HEK293T (cell line): ENCODE measurements around the gene ZNF296.

ENCODE experiments used
- CTCF ChIA-PET: fragments of 350-600 bp; formaldehyde crosslinking; extraction: SDS; loops from one replicate; lab custom pipeline; 2021; ENCODE audit warnings: antibody characterized with exemption, inconsistent platforms; lab: Yijun Ruan, JAX
- POLR2A ChIA-PET: fragments of 350-600 bp; formaldehyde crosslinking; extraction: SDS; loops from one replicate; lab custom pipeline; 2020; ENCODE audit warnings: antibody characterized with exemption, inconsistent platforms; lab: Yijun Ruan, JAX
- DNase-seq: peaks from one replicate; pipeline ENCODE4 v3.0.0; 2012; ENCODE audit warnings: mixed read lengths; ENCODE audit errors: extremely low spot score
- ARNT ChIP-seq: fragments of 450-650 bp; IDR thresholded peaks from 2 replicates; pipeline ENCODE4 v1.6.1; 2017; ENCODE audit warnings: mild to moderate bottlenecking
- BHLHE40 ChIP-seq: fragments of 450-650 bp; IDR thresholded peaks from 2 replicates; pipeline ENCODE4 v1.6.1; 2016; ENCODE audit warnings: mild to moderate bottlenecking, moderate library complexity, borderline replicate concordance
- CTBP1 ChIP-seq: fragments of 450-650 bp; IDR thresholded peaks from 2 replicates; pipeline ENCODE4 v1.6.1; 2016; ENCODE audit warnings: borderline replicate concordance
- ELF4 ChIP-seq: fragments of 450-650 bp; IDR thresholded peaks from 2 replicates; pipeline ENCODE4 v1.6.1; 2017; ENCODE audit warnings: antibody characterized with exemption
- FOXA1 ChIP-seq: fragments of 450-650 bp; IDR thresholded peaks from 2 replicates; pipeline ENCODE4 v1.6.1; 2016; ENCODE audit warnings: mild to moderate bottlenecking
- FOXK2 ChIP-seq: fragments of 450-650 bp; IDR thresholded peaks from 2 replicates; pipeline ENCODE4 v1.6.1; 2016; ENCODE audit warnings: mild to moderate bottlenecking
- FOXM1 ChIP-seq: fragments of 450-650 bp; IDR thresholded peaks from 2 replicates; pipeline ENCODE4 v1.6.1; 2017; ENCODE audit warnings: mild to moderate bottlenecking, borderline replicate concordance
- HDGF ChIP-seq: fragments of 450-650 bp; IDR thresholded peaks from 2 replicates; pipeline ENCODE4 v1.6.1; 2017; ENCODE audit warnings: antibody characterized with exemption, borderline replicate concordance
- L3MBTL2 ChIP-seq: fragments of 450-650 bp; conservative IDR thresholded peaks from 2 replicates; pipeline ENCODE4 v1.6.1; 2016; ENCODE audit warnings: mild to moderate bottlenecking
- LEF1 ChIP-seq: fragments of 450-650 bp; IDR thresholded peaks from 2 replicates; pipeline ENCODE4 v1.6.1; 2017; ENCODE audit warnings: mild to moderate bottlenecking, borderline replicate concordance
- NFRKB ChIP-seq: fragments of 450-650 bp; IDR thresholded peaks from 2 replicates; pipeline ENCODE4 v1.6.1; 2016; ENCODE audit warnings: mild to moderate bottlenecking, moderate library complexity
- PKNOX1 ChIP-seq: fragments of 450-650 bp; IDR thresholded peaks from 2 replicates; pipeline ENCODE4 v1.6.1; 2016
- SP1 ChIP-seq: fragments of 450-650 bp; IDR thresholded peaks from 2 replicates; pipeline ENCODE4 v1.6.1; 2017
- SUZ12 ChIP-seq: fragments of 450-650 bp; IDR thresholded peaks from 2 replicates; pipeline ENCODE4 v1.6.1; 2016; ENCODE audit warnings: mild to moderate bottlenecking
- TARDBP ChIP-seq: fragments of 450-650 bp; IDR thresholded peaks from 2 replicates; pipeline ENCODE4 v1.6.1; 2016
- ZNF384 ChIP-seq: fragments of 450-650 bp; IDR thresholded peaks from 2 replicates; pipeline ENCODE4 v1.6.1; 2016

ZNF296 gene

GRCh38 chr19:45061965-45062364 lies 14.3 kb downstream of the ZNF296 start:
- POLR2A ChIA-PET, result no interaction called here
- no peak for DNase-seq
- no peak for TF ChIP-seq BHLHE40
- no peak for TF ChIP-seq ELF4
- CTCF ChIA-PET, result no interaction called here

- DNase-seq, result peak; percentile 87
- CTCF ChIA-PET, result interaction anchor here (0.5 to 2.0 kb wide), 11 partner anchors 8 to 120 kb away, joined by 3 to 8 read pairs (median 4); no protein-coding TSS in a partner anchor
- POLR2A ChIA-PET, result interaction anchor here (1.1 to 1.4 kb wide), 2 partner anchors 9 to 21 kb away, joined by 3 to 9 read pairs; partner anchors contain the start of gene CLASRP
- TF ChIP-seq PKNOX1 (no peak), HDGF (no peak), CTBP1 (no peak), ARNT (no peak), LEF1 (no peak), FOXK2 (no peak), ELF4 (no peak), NFRKB (no peak), FOXA1 (no peak), BHLHE40 (no peak), SUZ12 (no peak), L3MBTL2 (no peak), ZNF384 (no peak), TARDBP (no peak), SP1 (no peak), FOXM1 (no peak)
Measured at GRCh38 chr19:45059258-45059965, 16.9 kb downstream of the ZNF296 start.

GRCh38 chr19:45058622-45059159 lies 17.6 kb downstream of the ZNF296 start:
- TF ChIP-seq HDGF, result no peak
- no peak for TF ChIP-seq CTBP1
- no peak for TF ChIP-seq FOXA1
- TF ChIP-seq ELF4, result no peak
- no peak for TF ChIP-seq LEF1
- ChIA-PET CTCF (interaction anchor here (0.5 to 2.0 kb wide), 7 partner anchors 10 to 59 kb away, joined by 3 to 8 read pairs (median 5); no protein-coding TSS in a partner anchor), POLR2A (interaction anchor here (1.1 to 1.4 kb wide), 2 partner anchors 9 to 20 kb away, joined by 3 to 9 read pairs; partner anchors contain the start of gene CLASRP)
- no peak for DNase-seq

- DNase-seq, result no peak
- ChIA-PET CTCF (interaction anchor here (0.6 kb wide), 1 partner anchor 684 kb away, joined by 3 read pairs; no protein-coding TSS in a partner anchor), POLR2A (interaction anchor here (1.8 kb wide), 1 partner anchor 18 kb away, joined by 11 read pairs; the partner anchor contains the start of gene CLASRP)
- TF ChIP-seq SP1 (no peak), FOXM1 (no peak), LEF1 (no peak), ZNF384 (no peak), FOXA1 (no peak), FOXK2 (no peak), TARDBP (no peak), PKNOX1 (no peak), ELF4 (no peak)
Measured at GRCh38 chr19:45057444-45057843, 18.8 kb downstream of the ZNF296 start.

GRCh38 chr19:45056831-45057230 lies 19.4 kb downstream of the ZNF296 start:
- CTCF ChIA-PET, result no interaction called here
- TF ChIP-seq SP1 (no peak), TARDBP (no peak), PKNOX1 (no peak), ARNT (no peak), FOXK2 (no peak), NFRKB (no peak), ZNF384 (no peak), LEF1 (no peak)
- POLR2A ChIA-PET, result interaction anchor here (1.8 kb wide), 1 partner anchor 18 kb away, joined by 11 read pairs; the partner anchor contains the start of gene CLASRP
- no peak for DNase-seq

- TF ChIP-seq SUZ12 (no peak), ELF4 (no peak), FOXK2 (no peak), BHLHE40 (no peak), L3MBTL2 (no peak), FOXA1 (no peak), FOXM1 (no peak), LEF1 (no peak), ARNT (no peak), TARDBP (no peak)
Measured at GRCh38 chr19:45051929-45052579, 24.2 kb downstream of the ZNF296 start.

More at GRCh38 chr19:45051929-45052579, 24.2 kb downstream of the ZNF296 start:
- CTCF ChIA-PET, result no interaction called here
- POLR2A ChIA-PET, result interaction anchor here (1.4 kb wide), 1 partner anchor 13 kb away, joined by 9 read pairs; the partner anchor contains the start of gene CLASRP
- no peak for DNase-seq
